ENCODE results near the gene MDM4.

DNA sequence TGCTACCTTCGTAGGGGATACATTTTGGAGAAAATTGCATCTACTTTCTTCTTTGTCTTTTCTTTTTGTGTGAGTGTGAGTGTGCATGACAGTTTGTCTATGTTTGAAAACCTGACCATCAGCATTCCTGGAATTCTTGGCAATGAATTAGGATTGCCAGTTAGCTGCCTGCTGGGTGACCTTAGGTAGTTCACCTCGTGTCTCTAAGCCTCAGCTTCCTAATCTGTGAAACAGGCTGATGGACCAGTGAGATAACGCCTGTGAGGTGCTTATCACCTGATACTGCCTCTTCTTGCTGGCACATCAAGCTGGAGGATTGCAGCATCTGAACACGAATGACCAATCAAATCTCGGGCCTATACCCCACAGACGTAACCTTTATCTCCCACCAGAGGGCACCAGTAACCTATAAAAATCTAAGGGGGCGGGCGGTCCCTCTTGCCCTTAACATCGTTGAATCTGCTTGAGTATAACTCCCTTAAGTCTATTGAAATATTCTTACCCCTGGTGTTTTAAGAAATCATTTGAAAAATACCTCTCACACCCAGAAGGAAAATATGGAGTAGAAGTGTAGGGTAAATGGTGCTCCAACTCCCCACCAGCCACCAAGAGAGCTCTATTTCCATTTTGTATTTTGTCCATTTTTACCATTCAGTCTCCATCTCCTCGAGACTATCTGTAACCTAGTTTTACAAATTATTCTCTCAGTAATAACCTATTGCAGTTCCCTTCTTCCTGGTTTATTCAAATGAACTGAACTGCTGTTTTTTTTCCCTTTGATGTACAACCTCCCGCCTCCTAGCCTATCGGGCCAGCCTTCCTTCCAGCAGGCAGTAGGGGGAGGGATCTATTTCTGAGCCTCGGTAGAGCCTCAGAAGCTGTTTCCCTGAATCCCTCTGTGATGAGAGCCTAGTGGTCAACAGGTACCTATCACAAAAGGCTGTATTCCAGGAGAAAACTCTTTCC lies 49.7 kb downstream of the MDM4 start:
- TF ChIP-seq CTCF (IDR thresholded peaks at IDR 0.05) (peak; percentile 45 to 78 (median 70)), POLR2A (IDR thresholded peaks at IDR 0.05) (no peak)

Measured in esophagus squamous epithelium (tissue), 4 donors.